Endothelial cell of umbilical vein (primary cell): Measurements from ENCODE around the gene GPR135. TPM values are rescaled to one million over a fixed set of nuclear protein-coding genes. Genes with fewer than 3 reads are reported as not detected.

ENCODE experiments used
- BruUV-seq: library from RNA; stranded (reverse); fragments of 400-500 nt; replicated peaks from 2 replicates; lab custom pipeline; 2021; lab: Mats Ljungman, UMichigan
- CTCF ChIA-PET: fragments of 300-600, 350-600 bp; sonication (Branson Sonifier 250); formaldehyde crosslinking; loops from one replicate; lab custom pipeline; 2021; ENCODE audit warnings: antibody characterized with exemption, inconsistent platforms; lab: Charles Lee
- POLR2A ChIA-PET: fragments of 300-600, 350-600 bp; sonication (Branson Sonifier 250); formaldehyde crosslinking; loops from one replicate; lab custom pipeline; 2021; ENCODE audit warnings: antibody characterized with exemption, inconsistent platforms; lab: Charles Lee
- DNase-seq: peaks from one replicate; pipeline ENCODE4 v3.0.0-alpha.2; 2011; ENCODE audit warnings: low read depth, low spot score
- FAIRE-seq: peaks from 2 replicates; lab custom pipeline; 2011; peaks lifted over from hg19 to GRCh38; lab: Jason Lieb, UNC
- H2AFZ ChIP-seq: 2 replicates; pipeline ENCODE4 v1.6.0; 2012; ENCODE audit warnings: low read depth, low read length, control low read depth, inconsistent platforms
- H3K27ac ChIP-seq: 2 replicates; pipeline ENCODE4 v1.5.1; 2011; ENCODE audit warnings: low read depth, mild to moderate bottlenecking, control low read depth, low read length, moderate library complexity; ENCODE audit not compliant: insufficient read depth
- H3K27me3 ChIP-seq, 2 experiments: 2 replicates each; pipeline versions ENCODE4 v1.6.0 to v1.6.1; 2011; ENCODE audit warnings: low read length in 2 of 2, mixed read lengths in 1 of 2; ENCODE audit not compliant: control insufficient read depth in 2 of 2, insufficient read depth in 2 of 2
- H3K36me3 ChIP-seq, 2 experiments: 2 replicates in 1 of 2; 3 replicates in 1 of 2; pipeline ENCODE4 v1.5.1; 2011; ENCODE audit warnings: low read length in 2 of 2, mild to moderate bottlenecking in 1 of 2, moderate library complexity in 1 of 2; ENCODE audit not compliant: control insufficient read depth in 2 of 2, insufficient read depth in 2 of 2; ENCODE audit errors: extremely low read depth in 1 of 2
- H3K4me1 ChIP-seq: 3 replicates; pipeline ENCODE4 v1.5.1; 2011; ENCODE audit warnings: mild to moderate bottlenecking, low read length; ENCODE audit not compliant: control insufficient read depth, insufficient read depth; ENCODE audit errors: extremely low read depth
- H3K4me2 ChIP-seq: 2 replicates; pipeline ENCODE4 v1.6.1; 2011; ENCODE audit warnings: low read length, control low read depth, mixed read lengths; ENCODE audit not compliant: insufficient read depth
- H3K4me3 ChIP-seq, 3 experiments: fragments of 200-600 bp in 1 of 3; sonication (generic), shearing (Covaris generic) in 1 of 3; replicated peaks in 1 of 3; 2 replicates each; pipeline ENCODE4 v1.5.1; 2011 to 2016; ENCODE audit warnings: control low read depth in 3 of 3, low read length in 3 of 3, mild to moderate bottlenecking in 2 of 3, inconsistent platforms in 1 of 3, low read depth in 1 of 3, moderate library complexity in 1 of 3; ENCODE audit not compliant: insufficient read depth in 1 of 3
- H3K79me2 ChIP-seq: 2 replicates; pipeline ENCODE4 v1.6.0; 2012; ENCODE audit warnings: low read length, inconsistent platforms; ENCODE audit not compliant: control insufficient read depth, insufficient read depth
- H3K9ac ChIP-seq: replicated peaks from 2 replicates; pipeline ENCODE3; 2011; ENCODE audit warnings: low read length, control low read depth; ENCODE audit not compliant: insufficient read depth; ENCODE audit errors: extremely low read depth
- H3K9me1 ChIP-seq: replicated peaks from 3 replicates; pipeline ENCODE4 v1.6.0; 2011; ENCODE audit warnings: mild to moderate bottlenecking, low read length; ENCODE audit not compliant: control insufficient read depth, insufficient read depth; ENCODE audit errors: extremely low read depth
- H3K9me3 ChIP-seq: replicated peaks from 2 replicates; pipeline ENCODE4 v1.5.1; 2012; ENCODE audit warnings: low read length, inconsistent platforms; ENCODE audit not compliant: control insufficient read depth, insufficient read depth
- H4K20me1 ChIP-seq: replicated peaks from 2 replicates; pipeline ENCODE3; 2011; ENCODE audit warnings: mild to moderate bottlenecking, low read length; ENCODE audit not compliant: control insufficient read depth, insufficient read depth; ENCODE audit errors: extremely low read depth
- EZH2 ChIP-seq: IDR thresholded peaks from 2 replicates; pipeline ENCODE4 v1.6.1; 2012; ENCODE audit warnings: borderline replicate concordance, low read depth, mild to moderate bottlenecking, moderate library complexity, low read length, inconsistent platforms; ENCODE audit not compliant: severe bottlenecking
- FOS ChIP-seq: IDR thresholded peaks from 2 replicates; pipeline ENCODE4 v1.6.1; 2011; ENCODE audit warnings: mild to moderate bottlenecking, low read length, moderate library complexity, borderline replicate concordance; ENCODE audit not compliant: insufficient read depth
- GATA2 ChIP-seq: IDR thresholded peaks from 2 replicates; pipeline ENCODE4 v1.7.0; 2011; ENCODE audit warnings: low read depth, mild to moderate bottlenecking, moderate library complexity, mixed read lengths, low read length; ENCODE audit not compliant: insufficient read length, insufficient read depth
- JUN ChIP-seq: IDR thresholded peaks from 2 replicates; pipeline ENCODE4 v1.6.1; 2011; ENCODE audit warnings: borderline replicate concordance, low read depth; ENCODE audit not compliant: insufficient read length, insufficient read depth
- MAX ChIP-seq: IDR thresholded peaks from 2 replicates; pipeline ENCODE4 v1.6.1; 2011; ENCODE audit not compliant: insufficient read depth, insufficient read length
- MYC ChIP-seq: IDR thresholded peaks from one replicate; pipeline ENCODE4 v1.6.1; 2011; ENCODE audit warnings: mild to moderate bottlenecking, low read depth, low read length
- POLR2A ChIP-seq: IDR thresholded peaks from 2 replicates; pipeline ENCODE4 v1.6.1; 2012; ENCODE audit warnings: low read depth, mild to moderate bottlenecking, control low read depth, low read length
- POLR2AphosphoS5 ChIP-seq: IDR thresholded peaks from 2 replicates; pipeline ENCODE4 v1.6.1; 2012; ENCODE audit warnings: low read depth, mild to moderate bottlenecking, control low read depth, low read length, moderate library complexity; ENCODE audit not compliant: insufficient read depth
- dilution Hi-C: fragments of 300-500 bp; cut with MboI; formaldehyde crosslinking; loops from one replicate; pipeline ENCODE4 v1.15.0; 2019; ENCODE audit warnings: low sequenced_read_pairs; ENCODE audit not compliant: extremely low pct_ligation_motif_present
- intact Hi-C: fragments of 100-400 bp; cut with micrococcal nuclease; formaldehyde crosslinking; loops from one replicate; pipeline ENCODE4 v1.10.0; 2022
- polyA plus RNA-seq, 4 experiments: library from polyadenylated mRNA; depleted of rRNA in 3 of 4; stranded (reverse) in 3 of 4; unstranded in 1 of 4; fragments of >200 nt; gene quantifications; 2 replicates each; pipeline versions ENCODE4 v1.2.1 to v1.2.3, GENCODE V29; 2011 to 2012; ENCODE audit warnings: missing spikeins in 1 of 4
- total RNA-seq: library from RNA; stranded (reverse); gene quantifications from 2 replicates; pipeline ENCODE4 v1.2.3, GENCODE V29; 2021
- TF ChIP-seq, protein P1 (sequence below), 2 donors: IDR thresholded peaks; 1 replicate in 1 of 2; 2 replicates in 1 of 2; pipeline ENCODE4 v1.5.1; 2011; ENCODE audit warnings: low read length in 2 of 2, mild to moderate bottlenecking in 2 of 2, moderate library complexity in 2 of 2, control low read depth in 1 of 2, inconsistent platforms in 1 of 2, low read depth in 1 of 2; ENCODE audit not compliant: insufficient read depth in 1 of 2; ENCODE audit errors: extremely low read depth in 1 of 2

GPR135 gene
- total and polyA plus RNA-seq, 2 donors (not counting 3 experiments of a cell fraction or from before 2014, with no cell fraction given), result 0.80 to 3.4 TPM

DNA sequence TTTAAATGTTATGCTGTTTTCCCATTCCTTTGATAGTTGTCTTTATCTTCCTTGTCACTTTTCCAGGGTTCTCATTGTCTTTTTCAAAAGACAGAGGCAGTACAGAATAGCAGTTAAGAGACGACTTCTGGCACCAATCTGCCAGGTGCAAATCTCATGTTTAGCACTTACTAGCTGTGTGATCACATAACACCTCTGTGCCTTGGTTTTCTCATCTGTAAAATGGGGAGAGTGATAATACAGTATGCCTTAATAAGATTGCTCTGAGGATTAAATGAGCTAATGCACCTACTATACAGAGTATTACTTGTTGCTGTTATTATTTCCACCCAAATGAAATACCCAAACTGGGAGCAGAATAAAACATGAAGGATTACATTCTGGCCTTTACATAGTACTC is 4.8 kb downstream of the GPR135 start:
- no peaks in the 10 kb centered on the region for H3K79me2 ChIP-seq
- intact Hi-C loops (no loop called here), dilution Hi-C loops (no loop called here)
- no peak overlapping the region for H3K4me3 ChIP-seq
- no TSS peak for BruUV-seq
- H3K9ac ChIP-seq, result no peak overlapping the region
- H4K20me1 ChIP-seq, result no peaks in the 10 kb centered on the region
- FAIRE-seq, result no peak
- H3K9me1 ChIP-seq, result no peaks in the 10 kb centered on the region
- no peak overlapping the region for H2AFZ ChIP-seq
- no peak overlapping the region for H3K4me2 ChIP-seq
- ChIA-PET CTCF (no interaction called here), POLR2A (no interaction called here)
- TF ChIP-seq POLR2A (no peak), FOS (no peak), EZH2 (no peak), GATA2 (no peak), JUN (no peak), MAX (no peak), MYC (no peak), POLR2AphosphoS5 (no peak)
- TF ChIP-seq, protein P1, sequence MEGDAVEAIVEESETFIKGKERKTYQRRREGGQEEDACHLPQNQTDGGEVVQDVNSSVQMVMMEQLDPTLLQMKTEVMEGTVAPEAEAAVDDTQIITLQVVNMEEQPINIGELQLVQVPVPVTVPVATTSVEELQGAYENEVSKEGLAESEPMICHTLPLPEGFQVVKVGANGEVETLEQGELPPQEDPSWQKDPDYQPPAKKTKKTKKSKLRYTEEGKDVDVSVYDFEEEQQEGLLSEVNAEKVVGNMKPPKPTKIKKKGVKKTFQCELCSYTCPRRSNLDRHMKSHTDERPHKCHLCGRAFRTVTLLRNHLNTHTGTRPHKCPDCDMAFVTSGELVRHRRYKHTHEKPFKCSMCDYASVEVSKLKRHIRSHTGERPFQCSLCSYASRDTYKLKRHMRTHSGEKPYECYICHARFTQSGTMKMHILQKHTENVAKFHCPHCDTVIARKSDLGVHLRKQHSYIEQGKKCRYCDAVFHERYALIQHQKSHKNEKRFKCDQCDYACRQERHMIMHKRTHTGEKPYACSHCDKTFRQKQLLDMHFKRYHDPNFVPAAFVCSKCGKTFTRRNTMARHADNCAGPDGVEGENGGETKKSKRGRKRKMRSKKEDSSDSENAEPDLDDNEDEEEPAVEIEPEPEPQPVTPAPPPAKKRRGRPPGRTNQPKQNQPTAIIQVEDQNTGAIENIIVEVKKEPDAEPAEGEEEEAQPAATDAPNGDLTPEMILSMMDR (IDR thresholded peaks at IDR 0.05; ENCODE audit: extremely low read depth in 1 of 2, insufficient read depth in 1 of 2, low read depth in 1 of 2, low read length in 2 of 2), result no peak
- no peaks in the 10 kb centered on the region for H3K9me3 ChIP-seq
- peaks cover 5% of the 10 kb centered on the region for H3K4me1 ChIP-seq
- no peak for DNase-seq
- no peaks in the 10 kb centered on the region for H3K27me3 ChIP-seq
- H3K27ac ChIP-seq, result no peak overlapping the region
- H3K36me3 ChIP-seq, result no peaks in the 10 kb centered on the region
